Putamen (tissue), 1 donor: Measurements from ENCODE around the gene CUBN.

ENCODE experiments used
- DNase-seq: peaks from one replicate; pipeline ENCODE4 v3.0.0-alpha.2; 2016; ENCODE audit warnings: low spot score

The CUBN gene

GRCh38 chr10:16788778-16789177, 340.8 kb downstream of the CUBN start:
- DNase-seq = no peak

DNA sequence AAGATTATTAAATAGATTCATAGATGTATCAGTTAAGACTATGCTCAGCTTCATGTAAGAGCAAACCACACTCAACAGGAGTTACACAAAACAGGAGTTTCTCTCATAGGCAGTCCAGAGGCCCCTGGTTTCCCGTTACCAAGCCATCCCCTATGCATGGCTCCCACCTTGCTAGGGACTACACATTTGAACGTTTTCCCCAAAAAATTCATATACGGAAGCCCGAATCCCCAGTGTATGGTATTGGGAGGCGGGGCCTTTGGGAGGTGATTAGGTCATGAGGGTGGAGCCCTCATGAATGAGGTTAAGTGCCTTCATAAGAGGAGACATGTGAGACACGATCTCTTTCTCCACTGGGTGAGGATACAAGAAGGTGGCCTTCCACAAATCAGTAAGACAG, 341.5 kb downstream of the CUBN start:
- no peak for DNase-seq

DNA sequence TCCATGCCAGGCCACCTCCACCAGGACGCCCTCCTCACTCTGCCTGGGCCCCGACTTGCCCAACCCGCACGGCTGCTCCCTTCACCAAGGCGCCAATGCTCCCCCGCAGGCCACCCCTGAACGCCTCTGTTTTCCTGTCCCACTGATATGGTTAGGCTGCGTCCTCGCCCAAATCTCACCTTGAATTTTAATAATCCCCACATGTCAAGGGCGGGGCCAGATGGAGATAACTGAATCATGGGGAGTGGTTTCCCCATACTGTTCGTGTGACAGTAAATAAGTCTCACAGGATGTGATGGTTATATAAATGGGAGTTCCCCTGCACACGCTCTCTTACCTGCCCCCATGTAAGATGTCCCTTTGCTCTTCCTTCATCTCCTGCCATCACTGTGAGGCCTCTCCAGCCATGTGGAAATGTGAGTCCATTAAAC, 342.2 kb downstream of the CUBN start:
- no peak for DNase-seq

- no peak for DNase-seq
These were observed 349.2 kb downstream of the CUBN start for GRCh38 chr10:16780338-16780880.

DNA sequence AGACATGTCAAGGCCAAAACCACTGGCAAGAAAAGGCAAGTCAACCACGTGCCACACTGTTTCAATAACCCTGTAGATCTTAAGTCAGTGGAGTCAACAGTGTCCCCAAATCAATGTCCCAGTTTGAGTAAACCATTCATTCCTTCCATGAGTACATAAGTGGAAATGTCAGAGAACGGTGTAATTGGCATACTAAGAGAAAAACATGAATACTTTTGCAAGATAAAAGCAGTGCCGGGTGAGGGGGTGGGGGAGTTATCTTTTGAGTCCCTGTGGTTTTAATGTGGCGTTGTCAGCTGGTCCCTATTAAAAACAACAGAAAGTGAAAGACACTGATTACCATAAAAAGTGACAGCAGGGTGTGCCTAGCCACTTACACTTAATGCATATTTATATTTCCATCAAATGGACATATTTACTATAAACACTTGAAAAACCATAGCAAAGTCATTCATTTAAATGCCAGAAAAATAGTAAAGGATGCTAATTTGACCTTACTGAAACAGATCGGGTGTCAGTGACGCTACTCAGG, 350.2 kb downstream of the CUBN start:
- DNase-seq = no peak

GRCh38 chr10:16777473-16778370, 351.9 kb downstream of the CUBN start:
- DNase-seq = peak; percentile 15

- DNase-seq = no peak
These were observed 352.7 kb downstream of the CUBN start for GRCh38 chr10:16776896-16777295.
